GM19397 (cell line): ENCODE data around the gene GOLGA8G.
"Not testable (repeated sequence)": the region's sequence is repeated elsewhere in the genome, so short reads cannot be mapped to it uniquely, and the experiment has no call there.

Experiments
- ATAC-seq: cut with Tn5 transposase; IDR thresholded peaks from one replicate; pipeline ENCODE4 v1.9.1; 2021; ENCODE audit warnings: mild to moderate bottlenecking, moderate library complexity; ENCODE audit not compliant: unreplicated experiment

Gene GOLGA8G, protein sequence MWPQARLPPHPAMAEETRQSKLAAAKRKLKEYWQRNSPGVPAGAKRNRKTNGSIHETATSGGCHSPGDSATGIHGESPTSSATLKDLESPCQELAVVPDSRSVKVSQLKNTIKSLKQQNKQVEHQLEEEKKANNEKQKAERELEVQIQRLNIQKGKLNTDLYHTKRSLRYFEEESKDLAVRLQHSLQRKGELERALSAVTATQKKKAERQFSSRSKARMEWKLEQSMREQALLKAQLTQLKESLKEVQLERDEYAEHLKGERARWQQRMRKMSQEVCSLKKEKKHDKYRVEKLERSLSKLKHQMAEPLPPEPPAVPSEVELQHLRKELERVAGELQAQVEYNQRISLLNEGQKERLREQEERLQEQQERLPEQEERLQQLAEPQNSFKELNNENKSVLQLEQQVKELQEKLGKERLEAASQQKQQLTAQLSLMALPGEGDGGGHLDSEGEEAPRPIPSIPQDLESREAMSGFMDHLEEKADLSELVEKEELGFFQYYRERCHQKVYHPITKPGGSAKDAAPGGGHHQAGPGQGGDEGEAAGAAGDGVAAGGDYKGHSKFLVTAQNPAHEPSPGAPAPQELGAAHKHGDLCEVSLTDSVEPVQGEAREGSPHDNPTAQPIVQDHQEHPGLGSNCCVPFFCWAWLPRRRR

DNA sequence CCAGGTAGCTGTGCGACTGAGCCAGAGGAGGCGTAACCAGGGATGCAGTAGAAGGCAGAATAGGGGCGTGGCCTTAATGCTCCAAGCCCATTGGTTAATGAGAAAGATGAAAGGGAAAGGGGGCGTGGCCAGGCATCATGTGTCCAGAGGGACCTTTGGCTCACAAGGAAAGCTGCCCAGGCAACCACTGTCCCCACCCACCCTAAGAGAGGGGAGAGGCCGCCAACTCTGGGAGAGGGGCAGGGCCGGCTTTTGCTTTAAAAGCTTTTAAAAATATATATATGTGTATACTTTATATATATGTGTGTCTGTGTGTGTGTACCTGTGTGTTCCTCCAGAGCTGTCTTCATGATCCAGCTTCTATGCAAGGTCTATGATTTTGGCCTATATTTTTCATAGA, at the start of gene GOLGA8G:
Gene GOLGA8G, minus strand, starts transcription at position 18 of the 400 bp plus-strand sequence. CDS start 62 bp downstream, outside the sequence.
- not testable (repeated sequence) for ATAC-seq

- ATAC-seq, result not testable (repeated sequence)
These were observed 40.6 kb upstream of the GOLGA8G start for GRCh38 chr15:28573351-28573750.

DNA sequence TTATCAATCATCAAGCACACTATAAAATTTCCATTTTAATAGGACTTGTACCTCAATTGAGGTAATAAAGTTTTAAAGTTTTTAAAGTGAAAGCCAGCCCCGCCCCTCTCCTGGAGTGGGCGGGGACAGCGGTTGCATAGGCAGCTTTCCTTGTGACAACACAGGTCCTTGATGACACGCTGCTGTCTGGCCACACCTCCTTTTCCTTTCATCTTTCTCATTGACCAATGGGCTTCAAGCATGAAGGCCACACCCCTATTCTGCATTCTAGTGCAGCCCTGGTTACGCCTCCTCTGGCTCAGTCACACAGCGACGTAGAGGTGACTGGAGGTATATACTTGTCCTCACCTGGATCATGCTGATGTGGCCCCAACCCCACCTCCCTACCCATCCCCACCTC, 20.5 kb upstream of the GOLGA8G start, which contains the start of gene GOLGA6L25:
Gene GOLGA6L25, plus strand, starts transcription at position 301 of the 400 bp plus-strand sequence. Its CDS starts 61 bp downstream, at position 362.
- ATAC-seq, result not testable (repeated sequence)

- not testable (repeated sequence) for ATAC-seq
These were observed 17.6 kb downstream of the GOLGA8G start for GRCh38 chr15:28515208-28515607.

DNA sequence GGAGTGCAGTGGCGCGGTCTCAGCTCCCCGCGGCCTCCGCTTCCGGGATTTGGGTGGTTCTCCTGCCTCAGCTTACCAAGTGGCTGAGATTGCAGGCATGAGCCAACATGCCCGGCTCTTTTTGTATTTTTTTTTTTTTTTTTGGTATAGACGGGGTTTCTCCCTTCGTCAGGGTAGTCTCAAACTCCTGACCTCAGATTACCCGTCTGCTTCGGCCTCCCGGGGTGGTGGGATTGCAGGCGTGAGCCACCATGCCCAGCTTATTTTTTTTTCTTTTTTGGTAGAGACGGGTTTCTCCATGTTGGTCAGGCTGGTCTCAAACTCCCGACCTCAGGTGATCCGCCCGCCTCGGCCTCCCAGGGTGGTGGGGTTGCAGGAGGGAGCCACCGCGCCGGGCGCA, 18.6 kb downstream of the GOLGA8G start:
- not testable (repeated sequence) for ATAC-seq

- ATAC-seq, result not testable (repeated sequence)
These were observed 24.4 kb downstream of the GOLGA8G start for GRCh38 chr15:28508217-28508889.

GRCh38 chr15:28481340-28481739, 51.4 kb downstream of the GOLGA8G start:
- not testable (repeated sequence) for ATAC-seq
